Measurements from ENCODE around the gene FAM53B. TPM values are rescaled to one million over a fixed set of nuclear protein-coding genes. Genes with fewer than 3 reads are reported as not detected.

FAM53B gene
- total RNA-seq, 1 donor from 2014 or later: 48.0 TPM

DNA sequence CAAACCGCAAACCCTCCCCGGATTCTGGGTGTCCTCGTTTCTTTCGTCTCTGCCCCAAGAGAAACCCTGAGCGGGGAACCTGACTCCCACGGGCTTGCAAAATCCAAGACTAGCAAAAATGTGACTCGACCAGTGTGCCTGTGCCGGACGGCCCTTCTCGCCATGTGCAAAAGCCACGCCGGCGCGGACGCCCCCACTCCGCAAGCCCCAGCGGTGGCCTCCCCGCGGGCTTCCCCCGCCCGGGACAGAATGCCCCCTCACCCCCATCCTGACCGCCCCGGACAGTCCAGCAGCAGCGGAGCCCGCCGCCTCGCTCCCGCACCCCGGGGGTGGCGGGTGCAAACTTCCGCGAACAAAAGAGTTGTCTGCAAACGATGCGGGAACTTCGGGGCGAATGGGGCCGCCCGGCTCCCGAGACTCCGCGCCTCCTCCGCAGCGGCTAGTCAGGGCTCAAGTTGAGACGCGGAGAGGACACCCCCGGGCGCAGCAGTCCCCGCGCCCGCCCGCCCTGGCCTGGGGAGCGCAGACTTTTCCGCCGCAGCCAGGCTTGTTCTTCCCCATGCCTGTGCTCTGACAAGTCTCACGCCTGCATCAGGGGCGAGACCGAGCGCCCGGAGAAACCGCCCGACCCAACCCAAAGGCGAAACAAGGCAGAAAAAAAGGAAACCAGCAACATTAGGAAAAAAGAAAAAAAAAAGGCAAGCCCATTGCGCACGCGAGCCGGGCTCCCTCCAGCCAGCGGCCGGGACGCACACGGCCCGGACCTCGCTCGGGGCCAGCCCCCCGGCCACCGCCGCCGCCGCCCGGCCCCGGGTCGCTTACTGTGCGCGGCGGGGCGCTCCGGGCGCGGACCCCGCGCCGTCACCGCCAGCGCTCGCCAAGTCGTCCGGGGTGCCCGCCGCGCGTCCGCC is 732 bp downstream of the FAM53B start:
- intact Hi-C loops (cut with DNase I): loop anchor here (5.0 kb wide), 1 partner anchor 121 kb away; no protein-coding TSS in a partner anchor
- no peak for ATAC-seq
- no peak for DNase-seq (ENCODE audit: low spot score)

DNA sequence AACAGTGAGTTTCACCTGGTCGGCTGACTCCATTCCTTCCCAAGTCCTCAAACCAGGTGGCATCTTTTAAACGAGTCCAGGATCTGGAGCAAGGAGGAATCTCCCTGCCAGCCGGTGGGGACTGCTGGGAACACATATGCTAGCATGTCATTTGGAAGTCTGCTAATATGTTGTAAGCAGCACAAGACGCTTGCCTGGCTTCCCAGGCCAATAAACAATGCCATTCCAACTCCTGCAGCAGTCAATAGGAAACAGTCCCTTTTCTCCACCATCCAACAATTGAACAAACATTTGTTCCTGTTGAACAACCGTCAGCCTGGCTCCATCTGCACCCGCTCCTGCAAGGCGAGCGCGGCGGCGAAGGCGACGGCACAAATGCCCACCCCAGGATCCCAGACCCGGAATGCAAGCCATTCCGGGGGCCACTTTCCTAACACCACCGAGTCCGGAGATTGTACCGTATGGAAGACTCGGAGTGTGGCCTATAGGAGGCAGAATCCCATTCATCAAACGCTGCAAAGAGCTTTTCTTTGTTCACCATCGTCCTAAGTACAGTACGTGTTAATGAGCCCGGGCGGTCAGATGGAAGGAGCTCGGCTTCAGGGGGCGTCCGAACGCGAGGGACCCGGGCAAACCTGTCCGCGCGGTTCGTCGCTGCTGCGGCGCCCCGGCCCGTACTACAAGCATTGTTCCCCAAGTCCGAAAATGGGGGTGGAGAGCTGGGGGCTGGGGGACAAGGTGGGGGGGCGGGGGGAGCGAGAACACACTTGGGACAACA is 1.6 kb downstream of the FAM53B start:
- DNase-seq (ENCODE audit: low spot score) (no peak), ATAC-seq (no peak)
- intact Hi-C loops (cut with DNase I): loop anchor here (5.0 kb wide), 1 partner anchor 120 kb away; no protein-coding TSS in a partner anchor

- DNase-seq (ENCODE audit: low spot score): no peak
- intact Hi-C loops (cut with DNase I): loop anchor here (5.0 kb wide), 1 partner anchor 120 kb away; no protein-coding TSS in a partner anchor
- no peak for ATAC-seq
These were observed 2.2 kb downstream of the FAM53B start for GRCh38 chr10:124741922-124742412.

GRCh38 chr10:124741281-124741921 is 2.8 kb downstream of the FAM53B start:
- ATAC-seq (peak; percentile 83), DNase-seq (ENCODE audit: low spot score) (peak; percentile 94)
- intact Hi-C loops (cut with DNase I): loop anchor here (5.0 kb wide), 1 partner anchor 119 kb away; no protein-coding TSS in a partner anchor

DNA sequence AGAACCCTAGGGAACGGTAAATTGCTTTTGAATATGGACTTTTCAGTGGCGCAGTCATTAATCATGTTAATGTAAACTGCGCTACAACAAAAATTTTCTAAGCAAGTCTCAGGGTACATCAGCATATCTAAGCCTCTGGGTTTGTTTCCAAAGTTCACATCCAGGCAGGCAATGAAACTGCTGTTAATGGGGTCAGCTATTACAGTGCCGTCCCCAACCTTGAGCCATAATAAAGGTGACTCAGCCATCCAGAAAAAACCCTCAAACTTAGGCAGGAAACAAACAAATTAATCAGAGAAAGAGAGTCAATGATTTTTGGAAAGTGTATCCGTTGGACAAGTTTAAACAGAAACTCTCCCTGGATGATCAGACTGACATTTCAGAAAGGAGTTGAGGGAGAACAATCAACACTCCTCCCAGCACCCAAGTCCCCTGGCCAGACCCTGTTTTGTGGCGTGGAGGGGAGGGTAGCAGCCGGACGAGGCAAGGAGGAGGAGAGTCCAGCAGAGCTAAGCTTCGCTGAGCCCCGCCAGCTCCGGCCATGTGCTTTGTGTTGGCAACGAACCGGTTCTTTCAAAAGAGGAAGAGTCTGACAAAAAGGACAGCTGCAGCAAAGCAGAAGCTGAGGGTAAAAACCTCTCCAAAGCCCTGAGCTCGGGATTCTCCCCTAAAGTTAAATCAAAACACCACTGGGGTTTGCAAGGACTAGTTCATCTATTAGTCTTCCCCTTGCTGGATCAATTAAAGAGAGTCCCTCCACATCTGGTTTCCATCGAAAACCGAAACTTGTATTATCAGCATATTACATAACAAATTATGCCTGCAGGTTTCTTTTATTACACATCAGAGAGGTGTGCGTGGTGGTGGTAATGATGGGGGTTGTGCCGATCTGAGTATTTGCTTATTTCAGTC is 3.6 kb downstream of the FAM53B start:
- ATAC-seq (peak; percentile 61), DNase-seq (ENCODE audit: low spot score) (peak; percentile 84)
- intact Hi-C loops (cut with DNase I): loop anchor here (5.0 kb wide), 1 partner anchor 118 kb away; no protein-coding TSS in a partner anchor

GRCh38 chr10:124739986-124740368 is 4.2 kb downstream of the FAM53B start:
- DNase-seq (ENCODE audit: low spot score): no peak
- intact Hi-C loops (cut with DNase I): loop anchor here (5.0 kb wide), 1 partner anchor 118 kb away; no protein-coding TSS in a partner anchor
- no peak for ATAC-seq

- ATAC-seq (no peak), DNase-seq (ENCODE audit: low spot score) (no peak)
- intact Hi-C loops (cut with DNase I): no loop called here
These were observed 4.9 kb downstream of the FAM53B start for GRCh38 chr10:124739119-124739921.

GRCh38 chr10:124738441-124738840 is 5.7 kb downstream of the FAM53B start:
- intact Hi-C loops (cut with DNase I): no loop called here
- ATAC-seq: no peak
- DNase-seq (ENCODE audit: low spot score): no peak

- ATAC-seq (no peak), DNase-seq (ENCODE audit: low spot score) (no peak)
- intact Hi-C loops (cut with DNase I): no loop called here
These were observed 6.5 kb downstream of the FAM53B start for GRCh38 chr10:124737708-124738107.

- intact Hi-C loops (cut with DNase I): no loop called here
- DNase-seq (ENCODE audit: low spot score): no peak
- ATAC-seq: no peak
These were observed 7.0 kb downstream of the FAM53B start for GRCh38 chr10:124737221-124737620.

DNA sequence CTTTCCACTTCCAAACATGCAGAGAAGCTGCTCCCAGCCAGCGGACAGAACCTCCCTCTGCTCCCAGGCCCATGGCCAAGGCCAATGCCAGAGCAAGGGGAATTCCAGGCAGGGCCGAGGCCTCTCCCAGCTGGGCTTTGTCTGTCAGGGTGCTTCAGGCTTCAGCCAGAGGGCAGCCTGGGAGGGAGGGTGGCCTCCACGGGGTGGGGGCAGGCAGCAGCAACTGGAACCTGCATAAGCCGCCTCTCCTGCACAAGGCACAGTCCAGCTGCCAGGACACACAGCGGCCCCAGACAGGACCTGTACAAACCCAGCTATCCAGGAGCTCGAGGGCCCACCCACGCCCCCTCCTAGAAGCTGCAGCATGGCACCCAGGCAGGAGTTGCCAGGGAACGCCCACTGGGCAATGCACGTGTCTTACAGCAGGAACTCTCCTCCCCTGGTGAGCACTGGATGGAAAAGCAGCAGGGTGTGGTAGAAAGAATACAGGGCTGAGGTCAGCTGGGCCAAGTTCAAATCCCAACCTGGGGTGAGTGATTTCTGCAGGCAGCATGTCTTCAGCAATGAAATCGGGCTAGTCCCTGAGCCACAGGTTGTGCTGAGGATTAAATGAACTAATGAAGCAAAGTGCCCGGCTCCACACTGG is 7.6 kb downstream of the FAM53B start:
- intact Hi-C loops (cut with DNase I): no loop called here
- peak; percentile 85 for DNase-seq (ENCODE audit: low spot score)
- ATAC-seq: peak; percentile 60

GRCh38 chr10:124735491-124736286 is 8.5 kb downstream of the FAM53B start:
- intact Hi-C loops (cut with DNase I): no loop called here
- no peak for ATAC-seq
- DNase-seq (ENCODE audit: low spot score): no peak

DNA sequence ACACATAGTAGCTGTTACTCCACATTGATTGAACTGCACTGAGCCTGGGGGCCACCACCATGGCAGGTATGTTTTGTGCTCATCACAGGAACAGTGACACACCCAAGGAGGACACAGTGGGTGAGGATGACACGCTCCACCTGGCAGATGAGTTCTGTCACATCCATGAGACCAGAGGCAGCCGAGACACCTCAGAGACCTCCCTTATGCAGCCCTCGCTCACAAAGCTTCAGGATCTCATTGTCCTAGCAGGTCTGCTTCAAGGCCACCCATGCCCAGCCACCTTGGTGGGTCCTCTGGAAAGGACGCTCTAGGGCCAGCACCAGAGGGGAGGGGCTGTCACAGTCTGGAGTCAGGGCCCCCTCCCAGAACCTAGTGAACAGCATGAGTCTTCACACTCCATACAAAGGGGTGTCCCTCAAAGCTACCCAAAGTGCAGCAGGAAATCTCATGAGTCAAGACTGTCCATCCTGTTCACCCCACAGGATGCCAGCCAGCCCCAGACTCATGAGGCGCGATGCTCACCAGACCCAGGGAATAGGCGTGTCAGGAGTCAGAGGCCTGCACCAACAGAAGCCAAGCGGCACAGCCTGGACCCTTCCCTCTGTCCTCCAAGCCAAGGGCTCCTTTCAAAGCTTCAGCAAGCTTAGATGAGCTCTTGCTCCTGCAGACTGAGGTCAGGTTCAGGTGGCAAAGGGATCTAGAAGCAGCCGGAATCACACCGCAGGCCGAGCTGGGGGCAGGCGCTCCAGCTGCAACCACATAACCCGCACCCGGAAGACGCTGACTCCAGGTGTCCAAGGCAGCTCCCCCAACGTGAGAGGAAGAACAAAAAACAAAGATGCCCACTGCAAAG is 9.6 kb downstream of the FAM53B start:
- DNase-seq (ENCODE audit: low spot score) (no peak), ATAC-seq (no peak)
- intact Hi-C loops (cut with DNase I): no loop called here

DNA sequence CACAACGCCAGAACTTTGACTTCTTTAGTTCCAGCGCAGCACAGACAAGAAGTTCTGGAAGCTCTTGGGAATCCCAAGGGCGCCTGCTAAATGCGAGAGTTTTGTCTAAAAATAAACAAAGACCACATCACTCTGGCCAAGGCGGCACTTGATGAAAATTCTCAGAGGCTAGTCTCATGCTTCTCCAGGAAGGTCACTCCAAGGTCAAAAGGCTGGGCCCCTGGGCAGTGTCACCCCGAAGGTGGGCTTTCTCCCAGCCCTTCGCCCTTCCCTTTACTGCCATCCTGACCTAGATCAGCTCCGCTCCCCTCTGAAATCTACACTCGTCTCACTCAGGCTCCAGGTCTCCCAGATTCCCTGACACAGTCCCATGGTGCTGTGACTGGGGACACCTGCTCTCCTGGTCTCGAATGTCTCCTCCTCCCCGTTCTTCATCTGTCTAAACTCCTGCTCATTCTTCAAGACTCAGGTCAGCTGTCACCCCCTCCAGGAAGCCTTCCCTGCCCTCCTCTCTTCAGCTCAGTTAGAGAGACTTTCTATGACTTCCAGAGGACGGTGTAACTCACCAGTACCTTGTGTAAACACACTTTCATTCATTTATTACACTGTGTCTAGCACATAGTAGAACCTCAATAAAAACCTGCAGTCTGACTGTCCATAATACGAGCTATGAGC is 10.5 kb downstream of the FAM53B start:
- intact Hi-C loops (cut with DNase I): no loop called here
- peak; percentile 4 for ATAC-seq
- no peak for DNase-seq (ENCODE audit: low spot score)
